H9 (cell line): Measurements from ENCODE around the gene PRTN3. TPM values are rescaled to one million over a fixed set of nuclear protein-coding genes. Genes with fewer than 3 reads are reported as not detected.

Experiments used
- DNase-seq: peaks from one replicate; pipeline ENCODE4 v3.0.0-alpha.2; 2017
- H2AFZ ChIP-seq: one replicate; pipeline ENCODE4 v1.6.1; 2013; ENCODE audit warnings: mild to moderate bottlenecking, low read length, control low read depth, moderate library complexity
- H2AK5ac ChIP-seq: 2 replicates; pipeline ENCODE4 v1.6.1; 2013; ENCODE audit warnings: low read length, control low read depth, mixed read lengths; ENCODE audit not compliant: insufficient read length
- H2BK120ac ChIP-seq: one replicate; pipeline ENCODE4 v1.6.1; 2013; ENCODE audit warnings: low read depth, mild to moderate bottlenecking, low read length, control low read depth, inconsistent platforms; ENCODE audit not compliant: poor library complexity, severe bottlenecking
- H2BK12ac ChIP-seq: 2 replicates; pipeline ENCODE4 v1.6.1; 2013; ENCODE audit warnings: low read length, control low read depth, mixed read lengths, low read depth; ENCODE audit not compliant: insufficient read length
- H2BK15ac ChIP-seq: 2 replicates; pipeline ENCODE4 v1.6.1; 2013; ENCODE audit warnings: low read depth, low read length, control low read depth
- H2BK20ac ChIP-seq: one replicate; pipeline ENCODE4 v1.6.1; 2013; ENCODE audit warnings: low read depth, mild to moderate bottlenecking, low read length, control low read depth, inconsistent platforms; ENCODE audit not compliant: poor library complexity, severe bottlenecking
- H2BK5ac ChIP-seq: 2 replicates; pipeline ENCODE4 v1.6.1; 2013; ENCODE audit warnings: low read length, control low read depth, mixed read lengths; ENCODE audit not compliant: insufficient read length
- H3K14ac ChIP-seq: 2 replicates; pipeline ENCODE4 v1.6.1; 2013; ENCODE audit warnings: low read length, control low read depth; ENCODE audit not compliant: insufficient read depth
- H3K18ac ChIP-seq: 2 replicates; pipeline ENCODE4 v1.6.1; 2013; ENCODE audit warnings: low read depth, mild to moderate bottlenecking, mixed read lengths, low read length, control low read depth; ENCODE audit not compliant: insufficient read length
- H3K23ac ChIP-seq: 2 replicates; pipeline ENCODE4 v1.6.1; 2013; ENCODE audit warnings: low read length, control low read depth, mixed read lengths, low read depth; ENCODE audit not compliant: insufficient read length
- H3K23me2 ChIP-seq: 2 replicates; pipeline ENCODE4 v1.6.1; 2013; ENCODE audit warnings: low read depth, mild to moderate bottlenecking, mixed read lengths, low read length, control low read depth; ENCODE audit not compliant: insufficient read length, poor library complexity, severe bottlenecking
- H3K27ac ChIP-seq: 2 replicates; pipeline ENCODE4 v1.5.1; 2013; ENCODE audit warnings: low read length, control low read depth, mixed read lengths, low read depth; ENCODE audit not compliant: insufficient read length
- H3K27me3 ChIP-seq: 2 replicates; pipeline ENCODE4 v1.6.1; 2013; ENCODE audit warnings: low read length, control low read depth, inconsistent platforms; ENCODE audit not compliant: insufficient read depth
- H3K4ac ChIP-seq: 2 replicates; pipeline ENCODE4 v1.6.1; 2013; ENCODE audit warnings: low read depth, mild to moderate bottlenecking, control low read depth, inconsistent platforms, low read length, moderate library complexity
- H3K4me1 ChIP-seq: 2 replicates; pipeline ENCODE4 v1.6.1; 2013; ENCODE audit warnings: low read length, control low read depth, inconsistent platforms; ENCODE audit not compliant: insufficient read depth
- H3K4me2 ChIP-seq: 2 replicates; pipeline ENCODE4 v1.6.1; 2013; ENCODE audit warnings: low read length, control low read depth, mixed read lengths; ENCODE audit not compliant: insufficient read length, insufficient read depth
- H3K56ac ChIP-seq: 2 replicates; pipeline ENCODE4 v1.6.1; 2013; ENCODE audit warnings: low read depth, mild to moderate bottlenecking, mixed read lengths, low read length, control low read depth; ENCODE audit not compliant: insufficient read length
- H3K79me1 ChIP-seq: 2 replicates; pipeline ENCODE4 v1.6.1; 2013; ENCODE audit warnings: low read depth, mild to moderate bottlenecking, moderate library complexity, low read length, control low read depth, inconsistent platforms; ENCODE audit not compliant: insufficient read depth, poor library complexity, severe bottlenecking
- H3K79me2 ChIP-seq: 2 replicates; pipeline ENCODE4 v1.6.1; 2013; ENCODE audit warnings: low read length, control low read depth, inconsistent platforms; ENCODE audit not compliant: insufficient read depth
- H3K9ac ChIP-seq: 2 replicates; pipeline ENCODE4 v1.6.1; 2013; ENCODE audit warnings: low read length, control low read depth, mixed read lengths; ENCODE audit not compliant: insufficient read length; ENCODE audit errors: extremely low read depth
- H3K9me3 ChIP-seq: one replicate; pipeline ENCODE4 v1.6.1; 2013; ENCODE audit warnings: low read depth, low read length, inconsistent platforms; ENCODE audit not compliant: control insufficient read depth
- H3T11ph ChIP-seq: one replicate; pipeline ENCODE4 v1.6.1; 2013; ENCODE audit warnings: mild to moderate bottlenecking, low read length, control low read depth, inconsistent platforms
- H4K20me1 ChIP-seq: one replicate; pipeline ENCODE4 v1.6.1; 2013; ENCODE audit not compliant: control insufficient read depth, insufficient read length, insufficient read depth
- H4K5ac ChIP-seq: 2 replicates; pipeline ENCODE4 v1.6.1; 2013; ENCODE audit warnings: low read depth, mild to moderate bottlenecking, mixed read lengths, low read length, control low read depth; ENCODE audit not compliant: insufficient read length
- H4K8ac ChIP-seq: replicated peaks from 2 replicates; pipeline ENCODE4 v1.6.1; 2013; ENCODE audit warnings: low read length, control low read depth, mixed read lengths, low read depth; ENCODE audit not compliant: insufficient read length
- H4K91ac ChIP-seq: 2 replicates; pipeline ENCODE4 v1.6.1; 2013; ENCODE audit warnings: low read depth, mild to moderate bottlenecking, moderate library complexity, mixed read lengths, low read length, control low read depth; ENCODE audit not compliant: insufficient read length
- H3K27ac Mint-ChIP-seq, 3 experiments: 2 replicates in 2 of 3; 3 replicates in 1 of 3; pipeline ENCODE4 v1.8.0; 2020 to 2021; ENCODE audit warnings: mixed read lengths in 3 of 3, mild to moderate bottlenecking in 1 of 3, moderate library complexity in 1 of 3
- H3K27me3 Mint-ChIP-seq: 2 replicates; pipeline ENCODE4 v1.8.0; 2021; ENCODE audit warnings: low read depth, mild to moderate bottlenecking, moderate library complexity, mixed read lengths
- H3K36me3 Mint-ChIP-seq, 3 experiments: 2 replicates in 2 of 3; 3 replicates in 1 of 3; pipeline ENCODE4 v1.8.0; 2020 to 2021; ENCODE audit warnings: low read depth in 3 of 3, mixed read lengths in 3 of 3; ENCODE audit not compliant: insufficient read depth in 1 of 3
- H3K4me1 Mint-ChIP-seq, 2 experiments: 2 replicates each; pipeline ENCODE4 v1.8.0; 2020; ENCODE audit warnings: mixed read lengths in 2 of 2
- H3K4me3 Mint-ChIP-seq, 2 experiments: 2 replicates in 1 of 2; 3 replicates in 1 of 2; pipeline ENCODE4 v1.8.0; 2020 to 2021; ENCODE audit warnings: mild to moderate bottlenecking in 2 of 2, mixed read lengths in 2 of 2, moderate library complexity in 1 of 2
- H3K9me3 Mint-ChIP-seq, 2 experiments: 2 replicates in 1 of 2; 3 replicates in 1 of 2; pipeline ENCODE4 v1.8.0; 2020; ENCODE audit warnings: mild to moderate bottlenecking in 2 of 2, mixed read lengths in 2 of 2, moderate library complexity in 1 of 2
- WGBS: extraction: QIAGEN DNeasy Blood & Tissue Kit; methylation state at CpG from one replicate; pipeline ENCODE4 v1.1.7; 2013; ENCODE audit warnings: missing lambda C conversion rate, low lambda C conversion rate, mixed read lengths; ENCODE audit not compliant: insufficient read length; ENCODE audit errors: extremely low coverage; 5-methylcytosine and 5-hydroxymethylcytosine counted together
- total RNA-seq: library from RNA; stranded (reverse); gene quantifications from 2 replicates; pipeline ENCODE4 v1.2.1, GENCODE V29; 2021
- TF ChIP-seq, protein P1 (sequence below): fragments of 200-600 bp; sonication (generic); conservative IDR thresholded peaks from 3 replicates; pipeline ENCODE4 v1.8.0; 2021; ENCODE audit warnings: antibody characterized with exemption, mild to moderate bottlenecking

PRTN3 gene
- total RNA-seq, 1 experiment from 2014 or later, result 0.31 TPM

DNA sequence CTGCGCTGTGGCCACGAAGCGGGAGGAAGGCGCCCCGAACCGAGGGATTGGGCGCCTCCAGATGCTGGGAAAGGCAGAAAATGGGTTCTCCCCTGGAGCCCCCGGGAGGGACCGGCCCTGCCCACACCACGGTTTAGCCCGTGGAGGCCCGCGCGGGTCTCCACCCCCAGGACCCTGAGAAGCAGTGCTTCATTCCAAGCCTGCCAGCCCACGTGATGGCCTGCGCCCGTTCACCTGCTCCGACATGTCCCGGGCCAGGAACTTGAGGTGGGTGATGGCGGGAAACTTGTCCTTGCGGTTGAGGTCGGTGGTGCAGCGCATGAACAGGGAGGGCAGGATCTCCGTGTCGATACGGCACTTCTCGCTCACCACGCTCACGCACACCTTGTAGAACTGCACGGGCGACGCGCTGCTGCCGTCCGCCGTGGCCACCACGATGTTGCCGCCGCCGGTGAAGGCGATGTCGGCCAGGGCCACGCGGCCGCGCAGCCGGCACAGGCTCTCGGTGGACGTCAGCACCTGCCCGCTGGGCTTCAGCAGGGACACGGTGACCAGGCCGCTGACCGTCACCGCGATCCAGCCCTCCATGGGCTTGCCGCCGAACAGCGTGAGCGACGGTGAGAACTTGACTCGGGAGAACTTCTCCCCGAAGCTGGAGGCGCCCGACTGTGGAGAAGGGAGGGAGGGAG, 44.9 kb downstream of the PRTN3 start:
- Histone ChIP-seq H3K79me2 (no peaks in the 10 kb centered on the region), H3K9me3 (no peaks in the 10 kb centered on the region), H2AFZ (no peak overlapping the region), H4K20me1 (peaks cover 2% of the 10 kb centered on the region), H3K4me2 (no peak overlapping the region), H3K79me1 (no peaks in the 10 kb centered on the region), H3K4ac (no peak overlapping the region), H2BK15ac (no peak overlapping the region), H2BK120ac (no peak overlapping the region), H4K5ac (no peak overlapping the region), H3T11ph (no peak overlapping the region), H3K27me3 (no peaks in the 10 kb centered on the region), H4K91ac (no peak overlapping the region), H3K23me2 (no peaks in the 10 kb centered on the region), H2AK5ac (no peak overlapping the region), H3K14ac (no peak overlapping the region), H3K18ac (no peak overlapping the region), H3K4me1 (no peaks in the 10 kb centered on the region), H3K23ac (no peak overlapping the region), H2BK5ac (no peak overlapping the region), H2BK12ac (no peak overlapping the region), H2BK20ac (no peak overlapping the region), H3K27ac (no peak overlapping the region), H3K9ac (no peak overlapping the region), H3K56ac (no peak overlapping the region), H4K8ac (no peak overlapping the region)
- H3K27me3 Mint-ChIP-seq, result no peaks in the 10 kb centered on the region
- WGBS, result no CpG with 5 or more reads among the region's 64 CpGs
- no peak for DNase-seq
- no peak overlapping the region for H3K27ac Mint-ChIP-seq
- peaks cover 16 to 65% (median 53%) of the 10 kb centered on the region in 3 experiments for H3K36me3 Mint-ChIP-seq
- TF ChIP-seq, protein P1, sequence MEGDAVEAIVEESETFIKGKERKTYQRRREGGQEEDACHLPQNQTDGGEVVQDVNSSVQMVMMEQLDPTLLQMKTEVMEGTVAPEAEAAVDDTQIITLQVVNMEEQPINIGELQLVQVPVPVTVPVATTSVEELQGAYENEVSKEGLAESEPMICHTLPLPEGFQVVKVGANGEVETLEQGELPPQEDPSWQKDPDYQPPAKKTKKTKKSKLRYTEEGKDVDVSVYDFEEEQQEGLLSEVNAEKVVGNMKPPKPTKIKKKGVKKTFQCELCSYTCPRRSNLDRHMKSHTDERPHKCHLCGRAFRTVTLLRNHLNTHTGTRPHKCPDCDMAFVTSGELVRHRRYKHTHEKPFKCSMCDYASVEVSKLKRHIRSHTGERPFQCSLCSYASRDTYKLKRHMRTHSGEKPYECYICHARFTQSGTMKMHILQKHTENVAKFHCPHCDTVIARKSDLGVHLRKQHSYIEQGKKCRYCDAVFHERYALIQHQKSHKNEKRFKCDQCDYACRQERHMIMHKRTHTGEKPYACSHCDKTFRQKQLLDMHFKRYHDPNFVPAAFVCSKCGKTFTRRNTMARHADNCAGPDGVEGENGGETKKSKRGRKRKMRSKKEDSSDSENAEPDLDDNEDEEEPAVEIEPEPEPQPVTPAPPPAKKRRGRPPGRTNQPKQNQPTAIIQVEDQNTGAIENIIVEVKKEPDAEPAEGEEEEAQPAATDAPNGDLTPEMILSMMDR, result no peak
- no peak overlapping the region for H3K4me3 Mint-ChIP-seq
- H3K4me1 Mint-ChIP-seq, result no peaks in the 10 kb centered on the region
- H3K9me3 Mint-ChIP-seq, result no peaks in the 10 kb centered on the region
